GM19452 (cell line): ENCODE measurements around the gene EME2.
"Not testable (repeated sequence)": the region's sequence is repeated elsewhere in the genome, so short reads cannot be mapped to it uniquely, and the experiment has no call there.

Experiments used
- ATAC-seq: cut with Tn5 transposase; IDR thresholded peaks from one replicate; pipeline ENCODE4 v1.9.1; 2021; ENCODE audit not compliant: unreplicated experiment

Gene EME2

DNA sequence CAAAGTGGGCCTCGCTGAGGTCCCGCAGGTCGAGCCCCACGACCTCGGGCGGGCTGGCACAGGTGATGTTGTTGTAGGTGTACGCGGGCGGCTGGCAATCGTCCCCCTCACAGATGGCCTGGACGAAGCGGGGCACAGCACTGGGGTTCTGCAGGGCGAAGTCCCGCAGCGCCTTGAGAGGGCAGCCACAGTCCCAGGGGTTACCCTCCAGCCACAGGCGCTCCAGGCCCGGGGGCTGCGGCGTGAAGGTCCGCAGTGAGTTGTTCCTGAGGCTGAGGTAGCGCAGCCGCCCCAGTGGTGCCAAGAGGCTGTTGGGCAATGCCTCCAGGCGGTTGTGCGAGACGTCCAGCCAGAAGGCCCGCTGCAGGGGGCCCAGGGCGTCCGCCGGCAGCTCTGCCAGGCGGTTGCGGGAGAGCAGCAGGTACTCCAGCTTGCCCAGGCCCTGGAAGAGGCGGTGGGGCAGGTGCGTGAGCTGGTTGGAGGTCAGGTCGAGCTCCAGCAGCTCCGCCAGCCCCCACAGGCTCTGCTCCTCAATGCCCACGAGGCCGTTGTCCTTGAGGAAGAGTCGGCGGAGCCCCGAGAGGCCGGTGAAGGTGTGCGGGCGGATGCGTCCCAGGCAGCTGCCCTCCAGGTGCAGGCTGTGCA lies 18.1 kb downstream of the EME2 start:
- ATAC-seq, result no peak

GRCh38 chr16:1791256-1791942 lies 18.8 kb downstream of the EME2 start:
- no peak for ATAC-seq

- no peak for ATAC-seq
Observed at GRCh38 chr16:1791943-1792812, 19.6 kb downstream of the EME2 start.

- no peak for ATAC-seq
Observed at GRCh38 chr16:1792836-1793577, 20.4 kb downstream of the EME2 start.

DNA sequence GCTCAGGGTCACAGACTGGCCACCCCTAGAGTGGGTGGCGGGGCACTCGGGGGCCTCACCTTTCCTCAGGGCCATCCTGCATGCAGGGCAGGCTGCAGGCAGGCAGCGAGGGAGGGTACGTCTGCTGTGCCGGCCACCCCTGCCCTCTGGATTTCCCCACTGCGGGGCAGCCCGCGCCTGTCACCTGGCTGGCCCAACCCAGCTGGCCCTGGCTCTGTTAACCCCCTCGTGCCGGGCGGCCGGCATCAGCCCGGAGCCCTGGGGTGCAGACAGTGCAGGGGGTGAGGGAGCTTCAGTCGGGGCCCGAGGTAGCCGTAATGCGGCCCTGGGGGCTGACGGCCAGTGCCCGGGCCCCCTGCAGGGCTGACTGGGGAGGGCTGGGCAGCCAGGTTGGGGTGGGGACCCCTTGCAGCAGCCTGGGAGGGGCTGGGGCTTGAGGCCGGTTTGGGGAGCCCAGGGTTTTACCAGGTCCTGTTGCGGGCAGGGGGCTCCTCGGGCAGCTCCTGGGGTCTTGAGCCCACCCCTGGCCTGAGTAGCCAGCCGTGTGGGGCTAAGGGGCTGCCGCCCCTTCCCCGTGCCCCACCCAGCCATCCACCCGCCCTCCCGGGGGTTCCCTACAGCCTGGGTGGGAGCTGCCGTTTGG lies 21.1 kb downstream of the EME2 start, which contains the start of gene IGFALS:
TSS of gene IGFALS (minus strand) at position 128 of the 643 bp plus-strand sequence. CDS start at position 75, 53 bp downstream.
- ATAC-seq, result no peak

DNA sequence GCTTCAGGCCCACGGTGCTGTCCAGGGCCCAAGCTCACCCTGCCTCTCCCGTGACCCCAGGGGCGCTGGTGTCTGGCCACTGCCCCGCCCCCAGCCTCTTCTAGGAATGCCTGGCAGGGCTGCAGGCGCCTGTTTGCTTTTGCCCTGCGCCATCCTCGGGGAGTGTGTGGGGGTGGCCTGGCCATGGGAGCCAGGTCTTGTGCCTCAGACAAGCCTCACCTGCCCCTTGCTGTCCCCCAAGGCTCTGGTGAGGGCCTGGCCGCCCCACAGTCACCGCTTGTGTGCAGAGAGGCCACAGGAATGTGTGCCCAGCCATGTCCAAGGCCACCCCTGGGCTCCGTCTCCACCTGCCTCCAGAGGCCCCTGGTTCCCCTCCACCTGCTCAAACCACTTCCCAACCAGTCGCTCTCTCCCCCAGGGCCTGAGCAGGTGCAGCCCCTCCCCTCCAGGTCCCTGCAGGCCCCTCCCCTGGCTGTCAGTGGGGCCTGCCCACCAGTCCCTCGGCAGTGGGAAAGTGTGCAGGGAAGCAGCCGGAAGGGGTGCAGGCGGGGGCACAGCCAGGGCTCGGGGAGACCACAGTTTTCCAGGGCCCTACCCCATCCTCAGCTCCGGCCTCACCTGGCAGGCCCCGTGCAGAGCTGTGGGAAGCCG lies 21.7 kb downstream of the EME2 start:
- ATAC-seq, result no peak

DNA sequence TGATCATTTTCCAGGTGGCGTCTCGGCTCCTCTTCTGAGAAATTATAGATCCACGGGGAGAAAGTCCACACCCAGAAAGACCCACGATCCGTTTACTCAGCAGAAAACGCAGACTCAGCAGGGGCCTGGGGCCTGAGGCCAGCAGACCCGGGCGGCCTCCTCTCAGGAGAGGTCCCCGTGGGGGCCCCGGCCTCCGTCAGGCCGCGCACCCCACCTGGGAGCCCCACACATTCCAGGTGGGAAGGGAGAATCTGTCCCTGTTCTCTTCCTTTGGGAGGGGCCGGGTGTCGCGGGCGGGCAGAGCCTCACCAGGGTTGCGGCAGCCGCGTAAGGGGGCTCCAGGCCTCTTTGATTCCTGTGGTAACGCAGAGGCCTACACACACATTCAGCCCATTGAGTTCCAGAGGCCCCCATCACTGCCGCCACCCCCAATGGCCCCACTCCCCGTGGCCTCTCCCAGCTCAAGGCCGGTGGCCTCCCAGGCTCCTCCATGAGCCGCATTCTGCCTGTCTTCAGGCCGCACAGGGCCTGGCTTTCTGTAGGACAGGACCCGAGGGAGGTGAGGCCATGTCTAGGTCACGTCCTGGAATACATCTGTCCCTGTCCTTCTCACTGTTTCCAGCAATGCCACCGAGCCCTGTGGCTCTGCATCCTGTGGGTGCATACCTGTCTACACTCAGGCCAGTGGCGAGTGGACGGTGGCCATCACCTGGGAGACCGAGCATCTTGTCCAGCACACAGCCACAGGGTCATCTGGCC lies 22.5 kb downstream of the EME2 start:
- ATAC-seq, result no peak

DNA sequence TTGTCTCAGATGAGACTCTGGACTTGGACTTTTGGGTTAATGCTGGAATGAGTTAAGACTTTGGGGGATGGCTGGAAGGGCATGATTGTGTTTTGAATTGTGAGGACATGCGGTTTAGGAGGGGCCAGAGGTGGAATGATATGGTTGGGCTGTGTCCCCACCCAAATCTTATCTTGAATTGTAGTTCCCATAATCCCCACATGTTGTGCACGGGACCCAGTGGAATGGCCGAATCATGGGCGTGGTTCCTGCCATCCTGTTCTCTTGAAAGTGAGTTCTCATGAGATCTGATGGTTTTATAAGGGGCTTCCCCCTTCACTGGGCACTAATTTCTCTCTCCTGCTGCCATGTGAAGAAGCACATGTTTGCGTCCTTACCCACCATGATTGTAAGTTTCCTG lies 26.7 kb downstream of the EME2 start:
- not testable (repeated sequence) for ATAC-seq

- no peak for ATAC-seq
Observed at GRCh38 chr16:1800701-1801100, 28.1 kb downstream of the EME2 start.

GRCh38 chr16:1807626-1808025 lies 35.0 kb downstream of the EME2 start:
- ATAC-seq, result no peak

DNA sequence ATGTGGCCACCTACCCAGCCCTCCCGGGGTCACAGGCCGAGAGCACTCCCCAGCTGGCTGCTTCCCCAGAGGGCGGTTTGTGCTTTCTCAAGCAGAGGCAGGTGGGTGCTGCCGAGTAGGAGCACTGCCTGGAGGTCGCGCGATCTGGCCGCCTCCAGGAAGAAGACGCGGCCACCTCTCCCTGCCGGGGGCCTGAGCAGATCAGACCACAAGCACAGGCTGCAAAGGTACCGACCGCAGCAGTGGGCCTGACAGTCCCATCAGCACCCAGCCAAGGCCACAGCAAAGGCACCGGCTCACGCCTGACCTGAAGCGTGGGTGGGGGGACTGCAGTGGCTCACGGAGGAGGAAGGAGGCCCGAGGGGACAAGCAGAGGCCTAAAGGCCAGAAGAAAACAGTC lies 36.1 kb downstream of the EME2 start:
- no peak for ATAC-seq

GRCh38 chr16:1809281-1809801 lies 36.7 kb downstream of the EME2 start:
- no peak for ATAC-seq

DNA sequence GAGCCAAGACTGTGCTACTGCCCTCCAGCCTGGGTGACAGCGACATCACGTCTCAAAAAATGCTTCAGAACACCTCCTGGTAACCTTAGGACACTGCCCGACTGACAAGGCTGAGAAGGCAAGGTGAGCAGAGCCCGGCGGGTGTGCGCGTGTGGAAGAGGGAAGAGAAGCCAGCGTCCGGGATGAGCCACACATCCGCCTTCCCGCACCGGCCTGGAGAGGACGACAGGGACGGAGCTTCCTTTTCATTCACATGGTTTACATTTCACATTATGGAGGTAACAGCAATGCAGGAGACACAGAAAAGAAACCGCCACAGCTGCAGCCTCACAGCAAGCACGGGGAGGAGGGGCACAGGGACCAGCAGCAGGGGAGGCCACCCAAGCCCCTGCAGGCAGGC lies 37.5 kb downstream of the EME2 start:
- no peak for ATAC-seq

DNA sequence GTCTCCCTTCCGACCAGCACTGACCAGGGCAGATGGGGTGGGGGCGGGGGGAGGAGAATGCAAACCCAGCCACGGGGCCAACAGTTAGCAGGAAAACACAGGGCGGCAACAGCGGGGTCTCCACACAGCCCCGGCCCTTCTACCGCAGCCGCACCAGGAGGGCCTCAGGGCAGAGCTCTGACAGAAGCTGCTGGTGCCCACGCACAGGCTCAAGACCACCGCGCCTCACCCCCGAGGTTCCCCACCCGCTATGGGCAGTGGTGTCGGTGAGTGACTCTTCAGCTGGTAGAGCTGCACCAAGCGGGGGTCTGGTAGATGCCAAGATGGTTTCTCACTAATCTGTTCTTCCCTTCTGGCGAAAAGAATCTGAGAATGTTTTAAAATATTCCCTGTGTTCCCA lies 37.9 kb downstream of the EME2 start:
- no peak for ATAC-seq

DNA sequence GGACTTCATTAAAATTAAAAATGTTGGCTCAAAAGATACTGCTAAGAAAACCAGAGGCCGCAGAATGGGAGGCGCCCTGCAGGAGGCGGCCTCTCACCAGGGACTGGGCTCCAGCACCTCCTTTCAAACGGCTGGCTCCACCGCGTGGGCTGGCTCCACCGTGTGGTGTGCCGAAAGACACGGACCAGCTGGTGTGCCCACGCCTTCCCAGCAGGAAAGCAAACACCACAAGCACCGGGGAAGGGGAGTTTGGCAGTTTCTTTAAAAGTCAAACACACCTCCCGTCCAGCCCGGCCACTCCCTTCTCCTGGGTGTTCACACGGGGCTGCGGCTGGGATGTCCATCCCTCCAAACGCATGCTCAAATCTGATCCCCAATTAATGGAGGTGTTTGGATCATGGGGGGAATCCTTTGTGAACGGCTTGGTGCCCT lies 40.1 kb downstream of the EME2 start:
- ATAC-seq, result no peak

DNA sequence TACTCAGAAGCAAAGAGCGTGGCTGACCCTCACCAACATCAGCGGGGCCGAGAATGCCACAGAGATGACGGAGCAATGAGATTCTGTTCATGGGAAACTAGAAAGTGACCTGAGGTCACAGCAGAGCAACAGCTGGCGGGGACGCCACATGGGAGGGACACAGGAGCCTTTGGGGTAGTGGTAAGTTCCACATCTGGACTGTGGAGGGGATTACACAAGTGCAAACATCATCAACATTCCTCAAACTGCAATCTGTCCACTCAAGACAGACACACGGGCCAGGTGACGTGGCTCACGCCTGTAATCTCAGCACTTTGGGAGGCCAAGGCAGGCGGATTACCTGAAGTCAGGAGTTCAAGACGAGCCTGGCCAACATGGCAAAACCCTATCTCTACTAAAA lies 42.9 kb downstream of the EME2 start:
- no peak for ATAC-seq

DNA sequence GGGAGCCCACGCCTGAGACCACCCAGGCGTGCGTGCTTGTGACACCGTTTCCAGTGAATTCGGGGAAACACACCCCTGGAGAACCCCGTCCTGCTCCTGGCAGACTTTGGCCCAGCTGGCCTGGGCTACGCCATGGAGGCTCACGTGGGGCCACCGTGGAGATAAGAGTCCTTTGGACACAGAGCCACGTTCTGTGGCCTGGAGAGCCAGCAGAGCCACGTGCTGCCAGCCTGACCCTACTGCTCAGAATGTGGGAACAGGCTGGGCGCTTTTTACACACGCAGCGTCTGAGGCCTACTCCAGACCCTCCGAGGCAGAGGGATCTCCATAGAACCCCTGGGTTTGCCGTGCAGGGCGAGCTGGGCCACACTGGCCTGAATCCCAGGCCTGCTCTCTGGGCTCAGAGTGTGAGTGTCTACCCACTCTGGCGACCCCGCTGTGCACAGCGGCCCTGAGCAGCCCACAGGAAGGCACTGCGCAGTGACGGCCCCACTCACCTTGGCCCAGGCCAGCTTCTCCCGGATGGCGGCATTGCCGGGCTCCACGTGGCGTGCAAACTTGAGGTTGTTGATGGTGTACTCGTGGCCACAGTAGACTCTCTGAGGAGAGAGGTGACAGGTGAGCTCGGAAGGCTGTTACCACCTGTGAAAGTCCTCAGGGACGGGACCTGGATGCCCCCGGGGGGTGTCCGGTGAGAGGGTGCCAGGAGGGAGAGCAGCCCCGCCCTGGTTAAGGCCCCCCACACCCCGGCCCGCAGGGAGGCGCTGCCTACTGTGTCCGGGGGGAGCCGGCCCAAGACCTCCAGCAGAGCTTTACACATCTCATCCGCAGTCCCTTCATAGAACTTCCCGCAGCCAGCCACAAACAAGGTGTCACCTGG lies 44.0 kb downstream of the EME2 start:
- no peak for ATAC-seq

- no peak for ATAC-seq
Observed at GRCh38 chr16:1817276-1817589, 44.6 kb downstream of the EME2 start.
